Tibial nerve (tissue), 4 donors: ENCODE results near the gene UXS1. TPM values are rescaled to one million over a fixed set of nuclear protein-coding genes. Genes with fewer than 3 reads are reported as not detected.

Experiments
- DNase-seq, 2 donors: peaks; one replicate each; pipeline ENCODE4 v3.0.0-alpha.2; 2019; ENCODE audit warnings: low spot score in 2 of 2
- H3K27ac ChIP-seq, 4 donors: fragments of 200-600 bp; sonication (generic) in 3 of 4; one replicate each; pipeline ENCODE4 v1.5.1; 2017 to 2019; ENCODE audit warnings: mild to moderate bottlenecking in 1 of 4
- H3K27me3 ChIP-seq, 2 donors: fragments of 200-600 bp; sonication (generic) in 1 of 2; one replicate each; pipeline versions ENCODE4 v1.5.1 to v1.6.0; 2017 to 2019
- H3K36me3 ChIP-seq, 3 donors: fragments of 200-600 bp; sonication (generic); one replicate each; pipeline ENCODE4 v1.5.1; 2018 to 2019
- H3K4me1 ChIP-seq, 4 donors: fragments of 200-600 bp; sonication (generic) in 3 of 4; one replicate each; pipeline ENCODE4 v1.5.1; 2017 to 2019
- H3K4me3 ChIP-seq, 4 donors: fragments of 200-600 bp; sonication (generic) in 3 of 4; one replicate each; pipeline ENCODE4 v1.5.1; 2017 to 2019; ENCODE audit warnings: mild to moderate bottlenecking in 1 of 4, moderate library complexity in 1 of 4
- H3K9me3 ChIP-seq, 4 donors: fragments of 200-600 bp; sonication (generic) in 3 of 4; one replicate each; pipeline ENCODE4 v1.5.1; 2017 to 2019
- CTCF ChIP-seq, 5 experiments: fragments of 200-600 bp in 3 of 5; fragments of 450-650 bp in 2 of 5; sonication (generic) in 3 of 5; IDR thresholded peaks; one replicate each; pipeline ENCODE4 v1.5.1; 2016 to 2019; ENCODE audit warnings: antibody characterized with exemption in 5 of 5, mild to moderate bottlenecking in 3 of 5, moderate library complexity in 2 of 5
- EP300 ChIP-seq, 2 donors: sonication (generic); formaldehyde crosslinking; IDR thresholded peaks; one replicate each; pipeline ENCODE4 v1.6.1; 2017; ENCODE audit warnings: antibody characterized with exemption in 2 of 2, mild to moderate bottlenecking in 1 of 2
- POLR2A ChIP-seq, 2 donors: fragments of 450-650 bp; IDR thresholded peaks; one replicate each; pipeline ENCODE4 v1.6.1; 2017; ENCODE audit warnings: antibody characterized with exemption in 2 of 2, mild to moderate bottlenecking in 2 of 2, moderate library complexity in 2 of 2
- WGBS, 2 donors: methylation state at CpG; one replicate each; pipeline ENCODE4 v1.1.5; 2018; 5-methylcytosine and 5-hydroxymethylcytosine counted together
- total RNA-seq, 4 donors: library from RNA; depleted of rRNA; stranded (reverse); fragments of >200 nt; gene quantifications; one replicate each; pipeline ENCODE4 v1.1.0, GENCODE V29; 2016

The UXS1 gene
- total RNA-seq, 4 donors from 2014 or later, result 38.5 to 78.9 (median 51.3) TPM

- peak in 1 of 2 donors; percentile 15 for DNase-seq
- WGBS, 2 donors, result 0 to 1% methylated on average over 20 to 30 of the region's 30 CpGs
- Histone ChIP-seq H3K27me3 (no peaks in the 10 kb centered on the region), H3K36me3 (no peaks in the 10 kb centered on the region), H3K4me1 (peaks cover 0 to 63% (median 10%) of the 10 kb centered on the region in 4 donors), H3K4me3 (peak overlapping the region; percentile 67 to 97 (median 90)), H3K9me3 (no peaks in the 10 kb centered on the region), H3K27ac (peak overlapping the region; percentile 40 to 89 (median 86))
- no peak for TF ChIP-seq POLR2A (IDR thresholded peaks at IDR 0.05)
- peak in 1 of 2 donors; percentile 7 for TF ChIP-seq EP300 (IDR thresholded peaks at IDR 0.05)
These were observed 1.1 kb downstream of the UXS1 start for GRCh38 chr2:106192752-106193689.

DNA sequence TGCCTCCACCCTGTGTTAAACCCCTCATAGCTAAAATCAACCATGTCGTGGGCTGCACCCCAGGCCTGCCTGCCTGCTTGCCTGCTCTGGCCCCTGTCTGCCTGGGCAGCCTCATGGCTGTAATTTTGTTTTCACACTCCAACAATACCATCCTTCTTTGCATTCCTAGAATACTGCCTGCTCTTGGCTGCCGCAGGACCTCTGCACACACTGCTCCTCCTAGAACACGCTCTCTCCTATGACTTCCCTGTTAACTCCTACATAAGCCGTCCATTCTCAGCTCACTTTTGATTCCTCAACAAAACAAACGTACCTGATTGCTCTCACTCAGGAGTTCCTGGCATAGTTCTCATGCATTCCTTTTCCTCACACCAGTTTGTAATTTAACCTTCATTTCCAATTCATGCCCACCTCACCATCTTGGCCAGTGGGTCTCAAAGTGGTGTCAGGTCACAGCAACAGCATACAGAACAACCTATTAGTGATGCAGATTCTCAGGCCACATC lies 2.5 kb downstream of the UXS1 start:
- peaks cover 0 to 59% (median 8%) of the 10 kb centered on the region in 4 donors for H3K4me1 ChIP-seq
- H3K9me3 ChIP-seq, result no peaks in the 10 kb centered on the region
- TF ChIP-seq CTCF (IDR thresholded peaks at IDR 0.05) (no peak), POLR2A (IDR thresholded peaks at IDR 0.05) (no peak), EP300 (IDR thresholded peaks at IDR 0.05) (no peak)
- WGBS, 2 donors, result 53% methylated on average over 5 of the region's 5 CpGs
- H3K36me3 ChIP-seq, result no peaks in the 10 kb centered on the region
- no peak overlapping the region for H3K4me3 ChIP-seq
- no peak for DNase-seq
- H3K27ac ChIP-seq, result peak overlapping the region in 1 of 4 donors; percentile 22
- no peaks in the 10 kb centered on the region for H3K27me3 ChIP-seq

DNA sequence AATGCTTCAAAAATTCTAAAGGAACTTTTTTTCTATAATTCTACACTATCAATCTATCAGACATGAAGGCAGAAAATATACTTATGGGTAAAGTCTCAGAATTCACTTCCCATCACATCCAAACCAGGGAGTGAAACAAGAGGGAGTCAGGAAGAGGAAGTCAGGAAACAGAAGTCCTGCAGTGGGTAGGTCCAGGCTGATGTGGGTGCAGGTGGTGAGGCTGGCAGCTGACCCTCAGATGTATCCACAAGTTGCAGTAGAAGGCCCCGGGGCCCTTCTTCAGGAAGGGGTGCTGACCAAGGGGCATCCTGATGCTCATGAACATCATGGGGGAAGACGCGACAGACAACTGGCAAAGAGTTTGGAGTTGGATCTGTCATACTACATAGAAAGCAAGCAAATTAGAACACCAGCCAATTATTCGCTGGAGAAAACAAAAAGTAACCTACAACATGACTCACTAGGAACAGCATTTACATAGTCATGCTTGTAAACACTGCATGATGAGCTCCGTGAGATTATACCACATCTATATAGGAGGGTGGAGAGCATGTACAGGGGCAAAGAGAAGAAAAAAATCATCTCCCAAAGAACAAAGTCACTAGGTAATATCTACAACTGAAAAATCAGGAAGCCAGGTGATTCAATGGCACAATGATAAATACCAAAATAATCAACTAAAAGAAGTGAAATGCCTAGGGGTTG lies 4.2 kb downstream of the UXS1 start:
- Histone ChIP-seq H3K27me3 (no peaks in the 10 kb centered on the region), H3K27ac (peak overlapping the region in 1 of 4 donors; percentile 53), H3K4me1 (peaks cover 0 to 49% (median 8%) of the 10 kb centered on the region in 4 donors), H3K36me3 (no peaks in the 10 kb centered on the region), H3K9me3 (no peaks in the 10 kb centered on the region), H3K4me3 (no peak overlapping the region)
- WGBS, 2 donors, result 74 to 81% methylated on average over 5 of the region's 5 CpGs
- TF ChIP-seq EP300 (IDR thresholded peaks at IDR 0.05) (no peak), POLR2A (IDR thresholded peaks at IDR 0.05) (no peak), CTCF (IDR thresholded peaks at IDR 0.05) (no peak)
- no peak for DNase-seq

DNA sequence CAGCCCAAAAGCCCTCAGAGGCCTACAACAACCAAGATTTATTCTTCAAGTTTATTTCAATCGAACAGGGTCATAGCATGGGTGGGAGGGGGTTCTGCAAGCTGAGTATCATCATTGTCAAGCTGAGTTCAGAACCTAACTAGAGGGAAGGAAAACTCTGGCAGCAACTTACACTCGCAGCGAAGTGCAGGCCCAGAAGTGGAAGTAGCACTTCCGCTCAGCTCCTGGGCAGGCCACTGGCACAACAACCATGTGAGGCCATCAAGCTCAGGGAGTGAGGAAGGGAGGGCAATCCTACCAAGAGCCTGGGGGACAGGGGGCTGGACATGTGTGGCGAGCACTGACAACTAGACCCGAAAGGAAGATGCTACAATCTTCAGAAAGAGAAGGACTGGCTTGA lies 4.8 kb downstream of the UXS1 start:
- no peak for TF ChIP-seq CTCF (IDR thresholded peaks at IDR 0.05)
- no peak for TF ChIP-seq EP300 (IDR thresholded peaks at IDR 0.05)
- no peak for TF ChIP-seq POLR2A (IDR thresholded peaks at IDR 0.05)
- H3K27ac ChIP-seq, result peak overlapping the region in 1 of 4 donors; percentile 53
- DNase-seq, result no peak
- no peaks in the 10 kb centered on the region for H3K9me3 ChIP-seq
- H3K36me3 ChIP-seq, result no peaks in the 10 kb centered on the region
- 62 to 66% methylated on average over 6 of the region's 6 CpGs for WGBS, 2 donors
- H3K27me3 ChIP-seq, result no peaks in the 10 kb centered on the region
- peaks cover 0 to 47% (median 8%) of the 10 kb centered on the region in 4 donors for H3K4me1 ChIP-seq
- no peak overlapping the region for H3K4me3 ChIP-seq

DNA sequence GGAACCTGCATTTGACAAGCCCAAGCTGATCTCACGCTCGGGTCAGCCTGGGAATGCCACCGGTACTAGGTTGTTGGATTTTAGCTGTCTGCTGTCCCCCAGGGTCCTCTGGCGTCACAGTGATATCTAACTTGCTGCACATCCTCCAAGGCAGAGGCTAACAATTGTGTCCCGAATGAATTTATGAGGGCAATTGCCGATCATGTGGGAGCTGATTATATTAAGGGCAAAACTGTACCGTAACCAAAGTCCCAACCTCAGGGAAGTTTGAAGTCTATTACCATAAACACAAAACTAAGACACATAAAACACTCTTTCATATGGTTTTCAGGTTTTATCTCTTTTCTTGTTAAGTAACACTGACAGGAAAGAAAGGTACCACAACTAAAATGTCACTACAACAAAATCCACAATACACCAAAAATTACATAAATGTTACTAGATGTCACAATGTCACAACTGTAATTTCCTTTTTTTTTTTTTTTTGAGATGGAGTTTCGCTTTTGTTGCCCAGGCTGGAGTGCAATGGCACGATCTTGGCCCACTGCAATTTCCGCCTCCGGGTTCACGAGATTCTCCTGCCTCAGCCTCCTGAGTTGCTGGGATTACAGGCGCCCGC lies 6.7 kb downstream of the UXS1 start:
- no peak for DNase-seq
- H3K9me3 ChIP-seq, result no peaks in the 10 kb centered on the region
- no peak overlapping the region for H3K27ac ChIP-seq
- 89 to 90% methylated on average over 14 of the region's 14 CpGs for WGBS, 2 donors
- peaks cover 0 to 49% (median 9%) of the 10 kb centered on the region in 4 donors for H3K4me1 ChIP-seq
- no peaks in the 10 kb centered on the region for H3K36me3 ChIP-seq
- no peaks in the 10 kb centered on the region for H3K27me3 ChIP-seq
- TF ChIP-seq POLR2A (IDR thresholded peaks at IDR 0.05) (no peak), EP300 (IDR thresholded peaks at IDR 0.05) (no peak), CTCF (IDR thresholded peaks at IDR 0.05) (no peak)
- H3K4me3 ChIP-seq, result no peak overlapping the region
